HEK293T (cell line): ENCODE results near the gene LAMTOR3.
"Not testable (repeated sequence)": the region's sequence is repeated elsewhere in the genome, so short reads cannot be mapped to it uniquely, and the experiment has no call there.

Experiments used
- CTCF ChIA-PET: fragments of 350-600 bp; formaldehyde crosslinking; extraction: SDS; loops from one replicate; lab custom pipeline; 2021; ENCODE audit warnings: antibody characterized with exemption, inconsistent platforms; lab: Yijun Ruan, JAX
- POLR2A ChIA-PET: fragments of 350-600 bp; formaldehyde crosslinking; extraction: SDS; loops from one replicate; lab custom pipeline; 2020; ENCODE audit warnings: antibody characterized with exemption, inconsistent platforms; lab: Yijun Ruan, JAX
- DNase-seq: peaks from one replicate; pipeline ENCODE4 v3.0.0; 2012; ENCODE audit warnings: mixed read lengths; ENCODE audit errors: extremely low spot score
- ARNT ChIP-seq: fragments of 450-650 bp; IDR thresholded peaks from 2 replicates; pipeline ENCODE4 v1.6.1; 2017; ENCODE audit warnings: mild to moderate bottlenecking
- BHLHE40 ChIP-seq: fragments of 450-650 bp; IDR thresholded peaks from 2 replicates; pipeline ENCODE4 v1.6.1; 2016; ENCODE audit warnings: mild to moderate bottlenecking, moderate library complexity, borderline replicate concordance
- CTBP1 ChIP-seq: fragments of 450-650 bp; IDR thresholded peaks from 2 replicates; pipeline ENCODE4 v1.6.1; 2016; ENCODE audit warnings: borderline replicate concordance
- ELF4 ChIP-seq: fragments of 450-650 bp; IDR thresholded peaks from 2 replicates; pipeline ENCODE4 v1.6.1; 2017; ENCODE audit warnings: antibody characterized with exemption
- FOXA1 ChIP-seq: fragments of 450-650 bp; IDR thresholded peaks from 2 replicates; pipeline ENCODE4 v1.6.1; 2016; ENCODE audit warnings: mild to moderate bottlenecking
- FOXK2 ChIP-seq: fragments of 450-650 bp; IDR thresholded peaks from 2 replicates; pipeline ENCODE4 v1.6.1; 2016; ENCODE audit warnings: mild to moderate bottlenecking
- FOXM1 ChIP-seq: fragments of 450-650 bp; IDR thresholded peaks from 2 replicates; pipeline ENCODE4 v1.6.1; 2017; ENCODE audit warnings: mild to moderate bottlenecking, borderline replicate concordance
- HDGF ChIP-seq: fragments of 450-650 bp; IDR thresholded peaks from 2 replicates; pipeline ENCODE4 v1.6.1; 2017; ENCODE audit warnings: antibody characterized with exemption, borderline replicate concordance
- L3MBTL2 ChIP-seq: fragments of 450-650 bp; conservative IDR thresholded peaks from 2 replicates; pipeline ENCODE4 v1.6.1; 2016; ENCODE audit warnings: mild to moderate bottlenecking
- LEF1 ChIP-seq: fragments of 450-650 bp; IDR thresholded peaks from 2 replicates; pipeline ENCODE4 v1.6.1; 2017; ENCODE audit warnings: mild to moderate bottlenecking, borderline replicate concordance
- NFRKB ChIP-seq: fragments of 450-650 bp; IDR thresholded peaks from 2 replicates; pipeline ENCODE4 v1.6.1; 2016; ENCODE audit warnings: mild to moderate bottlenecking, moderate library complexity
- SP1 ChIP-seq: fragments of 450-650 bp; IDR thresholded peaks from 2 replicates; pipeline ENCODE4 v1.6.1; 2017
- SUZ12 ChIP-seq: fragments of 450-650 bp; IDR thresholded peaks from 2 replicates; pipeline ENCODE4 v1.6.1; 2016; ENCODE audit warnings: mild to moderate bottlenecking
- TARDBP ChIP-seq: fragments of 450-650 bp; IDR thresholded peaks from 2 replicates; pipeline ENCODE4 v1.6.1; 2016
- ZNF384 ChIP-seq: fragments of 450-650 bp; IDR thresholded peaks from 2 replicates; pipeline ENCODE4 v1.6.1; 2016
- TF ChIP-seq, protein P1 (sequence below): fragments of 450-650 bp; IDR thresholded peaks from 2 replicates; pipeline ENCODE4 v1.6.1; 2016

LAMTOR3 gene

GRCh38 chr4:99838927-99839326, 55.3 kb downstream of the LAMTOR3 start:
- CTCF ChIA-PET, result no interaction called here
- POLR2A ChIA-PET, result no interaction called here
- TF ChIP-seq LEF1, result no peak
- DNase-seq, result no peak

DNA sequence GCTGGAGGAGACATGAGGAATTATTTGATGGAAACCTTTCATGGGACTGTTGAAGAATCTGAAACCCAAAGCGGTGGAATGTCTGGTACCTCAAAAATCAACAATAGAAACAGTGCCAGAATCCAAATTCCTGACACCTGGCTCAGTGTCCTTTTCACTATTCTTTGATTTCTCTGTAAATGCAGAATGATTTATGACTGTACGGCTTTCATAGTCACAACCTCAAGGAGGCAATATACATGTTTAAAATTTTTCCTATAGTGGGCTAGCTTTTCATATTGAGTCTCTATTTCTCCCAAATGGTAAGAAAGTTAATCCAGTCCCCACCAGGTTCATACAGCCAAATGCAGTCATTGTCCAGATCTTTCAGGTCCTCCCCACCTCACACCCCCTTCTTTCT, 58.3 kb downstream of the LAMTOR3 start:
- no peak for DNase-seq
- TF ChIP-seq ELF4, result no peak
- no peak for TF ChIP-seq ZNF384
- no peak for TF ChIP-seq SP1
- TF ChIP-seq SUZ12, result no peak
- no peak for TF ChIP-seq FOXA1
- no peak for TF ChIP-seq ARNT
- TF ChIP-seq L3MBTL2, result no peak
- TF ChIP-seq, protein P1, sequence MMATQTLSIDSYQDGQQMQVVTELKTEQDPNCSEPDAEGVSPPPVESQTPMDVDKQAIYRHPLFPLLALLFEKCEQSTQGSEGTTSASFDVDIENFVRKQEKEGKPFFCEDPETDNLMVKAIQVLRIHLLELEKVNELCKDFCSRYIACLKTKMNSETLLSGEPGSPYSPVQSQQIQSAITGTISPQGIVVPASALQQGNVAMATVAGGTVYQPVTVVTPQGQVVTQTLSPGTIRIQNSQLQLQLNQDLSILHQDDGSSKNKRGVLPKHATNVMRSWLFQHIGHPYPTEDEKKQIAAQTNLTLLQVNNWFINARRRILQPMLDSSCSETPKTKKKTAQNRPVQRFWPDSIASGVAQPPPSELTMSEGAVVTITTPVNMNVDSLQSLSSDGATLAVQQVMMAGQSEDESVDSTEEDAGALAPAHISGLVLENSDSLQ, result no peak
- TF ChIP-seq FOXM1, result no peak
- no peak for TF ChIP-seq NFRKB
- CTCF ChIA-PET, result no interaction called here
- POLR2A ChIA-PET, result no interaction called here

DNA sequence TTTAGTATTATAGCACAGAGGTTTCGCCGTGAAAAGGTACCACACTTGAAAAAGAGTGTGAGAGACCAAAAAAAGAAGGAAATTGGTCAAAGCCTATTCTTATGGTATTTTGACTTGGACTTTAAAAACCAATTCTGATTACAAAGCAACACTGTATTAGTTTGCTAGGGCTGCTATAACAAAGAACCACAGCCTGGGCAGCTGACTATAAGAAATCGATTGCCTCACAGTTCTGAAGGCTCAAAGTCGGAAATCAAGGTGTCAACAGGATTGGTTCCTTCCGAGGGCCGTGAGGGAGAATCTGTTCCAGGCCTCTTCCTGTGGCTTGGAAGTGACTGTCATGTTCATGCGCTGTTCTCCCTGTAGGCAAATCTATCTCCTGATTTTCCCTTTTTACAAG, 59.7 kb downstream of the LAMTOR3 start:
- CTCF ChIA-PET, result no interaction called here

GRCh38 chr4:99833756-99834155, 60.5 kb downstream of the LAMTOR3 start:
- POLR2A ChIA-PET, result no interaction called here
- no peak for DNase-seq

More for the DNA sequence above, 59.7 kb downstream of the LAMTOR3 start:
- DNase-seq, result no peak
- POLR2A ChIA-PET, result no interaction called here
- TF ChIP-seq ZNF384 (no peak), SUZ12 (no peak), LEF1 (no peak), L3MBTL2 (no peak), CTBP1 (no peak)

DNA sequence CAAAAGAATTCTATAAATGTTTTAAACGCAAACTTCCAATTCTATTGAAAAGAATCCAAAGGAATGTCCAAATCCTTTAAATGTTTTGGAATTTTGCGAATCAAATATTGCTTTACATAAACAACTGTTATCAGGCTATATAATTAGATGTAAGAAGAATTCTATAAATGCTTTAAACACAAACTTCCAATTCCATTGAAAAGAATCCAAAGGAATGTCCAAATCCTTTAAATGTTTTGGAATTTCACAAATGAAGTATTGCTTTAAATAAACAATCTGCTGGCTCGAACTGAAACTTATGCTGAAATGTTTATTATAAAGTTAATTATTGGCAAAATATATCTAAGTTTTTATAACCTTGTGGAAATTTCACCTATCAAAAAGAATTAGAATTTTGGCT, 61.5 kb downstream of the LAMTOR3 start:
- POLR2A ChIA-PET, result no interaction called here
- CTCF ChIA-PET, result no interaction called here
- no peak for TF ChIP-seq FOXA1
- TF ChIP-seq ELF4, result no peak
- DNase-seq, result no peak

More at GRCh38 chr4:99833756-99834155, 60.5 kb downstream of the LAMTOR3 start:
- no peak for TF ChIP-seq HDGF
- CTCF ChIA-PET, result interaction anchor here (0.7 kb wide), 1 partner anchor 26 kb away, joined by 4 read pairs; no protein-coding TSS in a partner anchor

DNA sequence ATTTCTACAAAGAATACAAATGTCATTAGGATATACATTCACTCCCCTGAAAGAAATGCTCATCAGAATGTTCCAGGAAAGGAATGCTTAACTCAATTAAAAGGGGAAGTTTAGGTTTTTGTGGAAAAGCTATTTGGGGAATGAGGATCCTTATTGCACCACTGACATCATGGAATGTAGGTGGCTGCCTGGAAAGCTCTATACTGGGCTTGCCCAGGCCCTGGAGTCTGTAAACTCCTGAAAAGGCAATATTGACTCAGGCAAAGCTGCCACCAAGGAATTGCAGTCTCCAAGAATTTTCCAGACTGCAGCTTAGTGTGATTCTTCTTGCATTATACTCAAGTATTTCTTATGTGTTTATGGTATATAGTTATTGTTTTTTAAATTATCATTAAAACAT, 61.9 kb downstream of the LAMTOR3 start:
- CTCF ChIA-PET, result no interaction called here
- no peak for TF ChIP-seq ARNT
- TF ChIP-seq FOXA1, result no peak
- TF ChIP-seq L3MBTL2, result no peak
- no peak for TF ChIP-seq HDGF
- no peak for TF ChIP-seq SP1
- TF ChIP-seq FOXK2, result no peak
- no peak for TF ChIP-seq CTBP1
- TF ChIP-seq ZNF384, result no peak
- no peak for TF ChIP-seq SUZ12
- no peak for TF ChIP-seq NFRKB
- TF ChIP-seq LEF1, result no peak
- TF ChIP-seq ELF4, result no peak
- no peak for TF ChIP-seq TARDBP
- TF ChIP-seq, protein P1, result no peak
- TF ChIP-seq FOXM1, result no peak
- no peak for TF ChIP-seq BHLHE40
- POLR2A ChIA-PET, result no interaction called here
- no peak for DNase-seq

- POLR2A ChIA-PET, DNase-seq: not testable (repeated sequence)
- CTCF ChIA-PET, result interaction anchor here (0.6 kb wide), 1 partner anchor 55 kb away, joined by 4 read pairs; no protein-coding TSS in a partner anchor
Observed at GRCh38 chr4:99830051-99830450, 64.2 kb downstream of the LAMTOR3 start.

DNA sequence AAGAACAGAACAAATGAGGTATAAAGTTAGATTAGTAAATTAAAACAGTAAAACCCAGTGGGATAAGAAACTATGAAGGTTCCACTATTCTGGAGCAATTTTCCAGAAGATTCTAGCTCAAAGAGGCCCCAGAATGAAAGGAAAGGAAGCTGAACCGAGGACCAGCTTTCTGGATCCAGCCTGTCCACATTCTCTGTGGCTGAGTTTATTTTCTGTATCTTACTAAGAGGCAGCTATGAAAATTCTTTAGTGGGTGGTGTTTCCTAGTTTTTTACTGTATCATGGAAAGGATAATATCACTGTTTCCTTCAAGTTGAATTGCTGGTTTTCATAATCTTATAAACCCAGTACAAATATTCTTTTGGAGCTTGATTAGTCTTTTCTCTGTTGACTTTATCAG, 65.8 kb downstream of the LAMTOR3 start:
- CTCF ChIA-PET, result no interaction called here
- POLR2A ChIA-PET, result no interaction called here
- no peak for DNase-seq
- TF ChIP-seq CTBP1 (no peak), LEF1 (no peak), L3MBTL2 (no peak), SUZ12 (no peak), HDGF (no peak), SP1 (no peak), ELF4 (no peak), FOXA1 (no peak), TARDBP (no peak), BHLHE40 (no peak), ARNT (no peak)
- TF ChIP-seq, protein P1, result no peak
